K562 (cell line): ENCODE measurements around the gene HYCC2. TPM values are rescaled to one million over a fixed set of nuclear protein-coding genes. Genes with fewer than 3 reads are reported as not detected.
A peak's percentile ranks its signal among the peaks of the same experiment; 100 is the strongest.

ENCODE experiments used
- ATAC-seq: fragments of 200-7000 bp; cut with Tn5 transposase; 3 replicates; pipeline ENCODE4 v1.9.1; 2020; ENCODE audit warnings: moderate library complexity
- BruUV-seq: library from RNA; stranded (reverse); fragments of 400-500 nt; replicated peaks from 2 replicates; lab custom pipeline; 2021; lab: Mats Ljungman, UMichigan
- CTCF ChIA-PET: fragments of 300-600 bp; formaldehyde crosslinking; extraction: SDS; loops from one replicate; lab custom pipeline; 2021; ENCODE audit warnings: low intra/inter-chr PET ratio; lab: Yijun Ruan, JAX
- POLR2A ChIA-PET: fragments of 300-600, 350-650 bp; sonication (Branson Sonifier 250); formaldehyde crosslinking; extraction: SDS; loops from one replicate; lab custom pipeline; 2021; ENCODE audit warnings: antibody characterized with exemption, inconsistent platforms; lab: Yijun Ruan, JAX
- DNase-seq, 4 experiments: peaks; one replicate each; pipeline versions ENCODE4 v3.0.0 to v3.0.0-alpha.2; 2011 to 2018; ENCODE audit warnings: low spot score in 3 of 4, mixed read lengths in 3 of 4; ENCODE audit errors: extremely low read depth in 1 of 4
- FAIRE-seq: peaks from 2 replicates; lab custom pipeline; 2011; peaks lifted over from hg19 to GRCh38; lab: Jason Lieb, UNC
- H2AFZ ChIP-seq: 2 replicates; pipeline ENCODE4 v1.6.0; 2011; ENCODE audit warnings: low read depth, low read length, control low read depth, inconsistent platforms
- H3K27ac ChIP-seq: fragments of 200-600 bp; 3 replicates; pipeline ENCODE4 v1.8.0; 2011; ENCODE audit warnings: low read depth, mild to moderate bottlenecking, control low read depth, inconsistent platforms, low read length, moderate library complexity, mixed read lengths; ENCODE audit errors: extremely low read depth
- H3K27me3 ChIP-seq, 2 experiments: fragments of 300-600 bp in 1 of 2; 2 replicates in 1 of 2; 3 replicates in 1 of 2; pipeline versions ENCODE4 v1.6.0 to v1.8.0; 2011; ENCODE audit warnings: inconsistent platforms in 2 of 2, low read length in 2 of 2, mild to moderate bottlenecking in 1 of 2, mixed read lengths in 1 of 2, moderate library complexity in 1 of 2; ENCODE audit not compliant: control insufficient read depth in 2 of 2, insufficient read depth in 2 of 2
- H3K36me3 ChIP-seq: fragments of 300-600 bp; 3 replicates; pipeline ENCODE4 v1.8.0; 2011; ENCODE audit warnings: mild to moderate bottlenecking, low read length, inconsistent platforms; ENCODE audit not compliant: control insufficient read depth, insufficient read depth
- H3K4me1 ChIP-seq, 2 experiments: fragments of 200-600 bp in 1 of 2; replicated peaks in 1 of 2; 2 replicates in 1 of 2; 3 replicates in 1 of 2; pipeline versions ENCODE4 v1.5.1 to v1.8.0; 2011; ENCODE audit warnings: inconsistent platforms in 2 of 2, low read length in 2 of 2, mild to moderate bottlenecking in 1 of 2, mixed read lengths in 1 of 2, moderate library complexity in 1 of 2; ENCODE audit not compliant: control insufficient read depth in 2 of 2, insufficient read depth in 2 of 2
- H3K4me2 ChIP-seq: 2 replicates; pipeline ENCODE4 v1.6.1; 2011; ENCODE audit warnings: low read length, control low read depth, inconsistent platforms, mixed read lengths; ENCODE audit not compliant: insufficient read depth
- H3K4me3 ChIP-seq: fragments of 200-600 bp; sonication (generic), shearing (Covaris generic); 2 replicates; pipeline ENCODE4 v1.5.1; 2016; ENCODE audit warnings: control low read depth, inconsistent platforms
- H3K79me2 ChIP-seq: fragments of 200-600 bp; 3 replicates; pipeline ENCODE4 v1.8.0; 2011; ENCODE audit warnings: low read length, inconsistent platforms; ENCODE audit not compliant: control insufficient read depth, insufficient read depth
- H3K9ac ChIP-seq, 2 experiments: 2 replicates each; pipeline versions ENCODE4 v1.6.0 to v1.6.1; 2011; ENCODE audit warnings: low read depth in 2 of 2, low read length in 2 of 2, control low read depth in 1 of 2, inconsistent platforms in 1 of 2, mild to moderate bottlenecking in 1 of 2, mixed read lengths in 1 of 2; ENCODE audit not compliant: insufficient read depth in 1 of 2
- H3K9me1 ChIP-seq: one replicate; pipeline ENCODE4 v1.6.0; 2011; ENCODE audit warnings: inconsistent platforms, mild to moderate bottlenecking, low read length, moderate library complexity; ENCODE audit not compliant: control insufficient read depth, insufficient read depth
- H3K9me3 ChIP-seq: replicated peaks from 2 replicates; pipeline ENCODE4 v1.5.1; 2011; ENCODE audit warnings: low read depth, low read length, inconsistent platforms; ENCODE audit not compliant: control insufficient read depth, insufficient read depth
- H4K20me1 ChIP-seq: replicated peaks from 2 replicates; pipeline ENCODE4 v1.6.1; 2011; ENCODE audit warnings: low read length, inconsistent platforms, mixed read lengths; ENCODE audit not compliant: control insufficient read depth, insufficient read depth
- GABPA ChIP-seq: fragments of 200-800 bp; sonication (Bioruptor generic); conservative IDR thresholded peaks from 2 replicates; pipeline ENCODE4 v1.6.1; 2016; ENCODE audit warnings: low read depth, missing genetic modification characterization, missing compliant biosample characterization
- GTF2E2 ChIP-seq: fragments of 200-800 bp; sonication (Bioruptor generic); IDR thresholded peaks from 2 replicates; pipeline ENCODE4 v1.6.1; 2016; ENCODE audit warnings: missing genetic modification characterization, missing compliant biosample characterization
- HNRNPL ChIP-seq: fragments of 200-400 bp; formaldehyde crosslinking; IDR thresholded peaks from 2 replicates; pipeline ENCODE4 v1.6.1; 2017; ENCODE audit warnings: low read depth, mild to moderate bottlenecking, low read length
- IFI16 ChIP-seq: fragments of 250-450 bp; sonication (Bioruptor Pico); IDR thresholded peaks from 2 replicates; pipeline ENCODE4 v2.1.2; 2022; ENCODE audit warnings: mild to moderate bottlenecking, inconsistent platforms
- KLF10 ChIP-seq: fragments of 250-450 bp; sonication (Bioruptor Pico); IDR thresholded peaks from 2 replicates; pipeline ENCODE4 v1.6.1; 2021; ENCODE audit warnings: matching md5 sums
- NCOA6 ChIP-seq: fragments of 450-650 bp; IDR thresholded peaks from 2 replicates; pipeline ENCODE4 v1.6.1; 2017; ENCODE audit warnings: mild to moderate bottlenecking
- PHF8 ChIP-seq: fragments of 200-600 bp; sonication (generic); IDR thresholded peaks from 2 replicates; pipeline ENCODE4 v1.6.1; 2012; ENCODE audit warnings: mixed run types, mild to moderate bottlenecking, inconsistent platforms, low read length, moderate library complexity, borderline replicate concordance
- RBFOX2 ChIP-seq: fragments of 200-400 bp; formaldehyde crosslinking; IDR thresholded peaks from 2 replicates; pipeline ENCODE4 v1.6.1; 2017; ENCODE audit warnings: low read depth, mild to moderate bottlenecking, low read length, moderate library complexity
- ZBTB7A ChIP-seq: IDR thresholded peaks from 2 replicates; pipeline ENCODE4 v1.6.1; 2011; ENCODE audit warnings: low read depth, mild to moderate bottlenecking, low read length, moderate library complexity, borderline replicate concordance; ENCODE audit not compliant: control insufficient read depth
- ZKSCAN8 ChIP-seq: fragments of 200-800 bp; sonication (Bioruptor generic); IDR thresholded peaks from 2 replicates; pipeline ENCODE4 v1.6.1; 2016; ENCODE audit warnings: missing genetic modification characterization, missing compliant biosample characterization
- ZNF175 ChIP-seq: fragments of 200-800 bp; sonication (Bioruptor generic); IDR thresholded peaks from 2 replicates; pipeline ENCODE4 v1.6.1; 2016; ENCODE audit warnings: low read depth, mild to moderate bottlenecking, missing genetic modification characterization, missing compliant biosample characterization
- WGBS: fragments of 100-300 bp; shearing (Covaris generic); methylation state at CpG from one replicate; pipeline ENCODE4 v1.1.6; 2016; ENCODE audit warnings: low coverage, mixed read lengths; ENCODE audit not compliant: insufficient coverage; ENCODE audit errors: missing lambda C conversion rate; 5-methylcytosine and 5-hydroxymethylcytosine counted together
- in situ Hi-C: fragments of 300-500 bp; cut with MboI; formaldehyde crosslinking; loops from 4 replicates; pipeline ENCODE4 v1.15.0; 2018; ENCODE audit warnings: inconsistent platforms, mixed read lengths
- intact Hi-C: fragments of 100-400 bp; cut with micrococcal nuclease; formaldehyde crosslinking; loops from 2 replicates; pipeline ENCODE4 v1.14.2; 2022
- polyA plus RNA-seq, 8 experiments: library from polyadenylated mRNA; depleted of rRNA in 4 of 8; stranded (reverse) in 5 of 8; unstranded in 3 of 8; fragments of >200 nt; fragmentation: Nextera tagmentation in 2 of 8; fragmentation: Illumina TruSeq in 1 of 8; extraction: Ambion mirVana in 2 of 8; extraction: Trizol in 1 of 8; gene quantifications; 2 replicates each; pipeline versions ENCODE4 v1.2.1 to v1.2.3, GENCODE V29; 2011 to 2014; ENCODE audit warnings: inconsistent platforms in 1 of 8, missing spikeins in 1 of 8
- total RNA-seq, 7 experiments: library from RNA; depleted of rRNA in 6 of 7; stranded (reverse); fragments of >200 nt in 6 of 7; fragmentation: Illumina TruSeq in 2 of 7; extraction: Trizol in 2 of 7; gene quantifications; 2 replicates each; pipeline versions ENCODE4 v1.2.1 to v1.2.3, GENCODE V29; 2011 to 2021; ENCODE audit warnings: low replicate concordance in 1 of 7

The HYCC2 gene
- total and polyA plus RNA-seq, 9 of the 15 experiments (the other 6 are each of a cell fraction or from before 2014, with no cell fraction given) = 5.4 to 20.0 (median 9.8) TPM

DNA sequence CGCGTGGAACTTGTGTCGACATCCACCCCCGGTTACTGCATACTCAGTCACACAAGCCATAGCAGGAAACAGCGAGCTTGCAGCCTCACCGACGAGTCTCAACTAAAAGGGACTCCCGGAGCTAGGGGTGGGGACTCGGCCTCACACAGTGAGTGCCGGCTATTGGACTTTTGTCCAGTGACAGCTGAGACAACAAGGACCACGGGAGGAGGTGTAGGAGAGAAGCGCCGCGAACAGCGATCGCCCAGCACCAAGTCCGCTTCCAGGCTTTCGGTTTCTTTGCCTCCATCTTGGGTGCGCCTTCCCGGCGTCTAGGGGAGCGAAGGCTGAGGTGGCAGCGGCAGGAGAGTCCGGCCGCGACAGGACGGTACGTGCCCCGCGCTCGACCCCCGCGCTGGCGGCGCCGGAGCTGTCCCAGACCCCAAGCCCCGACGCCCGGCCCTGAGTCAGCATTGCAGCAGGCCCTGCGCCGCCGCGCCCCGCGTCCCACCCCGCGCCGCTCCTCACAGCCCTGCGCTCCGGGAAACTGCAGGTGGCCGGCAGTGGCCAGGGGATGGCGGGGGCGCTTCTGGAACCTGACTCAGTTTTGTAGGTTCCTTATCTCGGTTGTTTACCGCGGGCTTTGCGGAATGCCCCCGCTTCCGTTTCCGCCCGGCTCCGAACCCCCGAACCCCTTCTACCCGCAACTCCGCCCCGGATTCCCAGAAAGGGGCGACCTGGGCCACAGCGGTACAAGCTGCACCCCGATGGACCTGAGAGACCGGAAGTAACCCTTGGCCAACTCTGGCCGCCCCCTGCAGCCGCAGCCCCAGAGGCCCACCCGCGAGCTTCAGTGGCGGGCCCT is 44.9 kb upstream of the HYCC2 start, which contains the start of gene CFLAR:
Gene CFLAR, plus strand, starts transcription at position 50 of the 844 bp plus-strand sequence. CDS start 13,702 bp downstream, outside the sequence.
- ChIA-PET CTCF (interaction anchor here (0.6 kb wide), 1 partner anchor 59 kb away, joined by 3 read pairs; no protein-coding TSS in a partner anchor), POLR2A (interaction anchor here (0.8 to 2.6 kb wide), 7 partner anchors 9 to 66 kb away, joined by 3 to 12 read pairs (median 5); partner anchors contain the start of gene CASP10)
- no peaks in the 10 kb centered on the region for H3K9me1 ChIP-seq
- BruUV-seq = no TSS peak
- H3K79me2 ChIP-seq = peaks cover 77% of the 10 kb centered on the region
- 2% methylated on average over 40 of the region's 75 CpGs for WGBS
- in situ Hi-C loops = no loop called here
- H3K9ac ChIP-seq = peak within 1 kb of the TSS; percentile 94 to 95
- peak within 1 kb of the TSS; percentile 67 for H2AFZ ChIP-seq
- H3K4me1 ChIP-seq = peaks cover 5 to 26% of the 10 kb centered on the region in 2 experiments; a peak in 4 of 5 replicates
- H3K36me3 ChIP-seq = peaks cover 10% of the 10 kb centered on the region; the same call in 2 of the 3 replicates
- FAIRE-seq (no peak), ATAC-seq (peak; percentile 62), DNase-seq (peak; percentile 73 to 88 (median 74))
- H3K9me3 ChIP-seq = no peaks in the 10 kb centered on the region
- peak within 1 kb of the TSS; percentile 98 for H3K27ac ChIP-seq
- peak within 1 kb of the TSS; percentile 93 for H3K4me3 ChIP-seq
- H4K20me1 ChIP-seq = 0 out of 2 replicates have a peak, but pooled peaks cover 2% of the 10 kb centered on the region
- no peaks in the 10 kb centered on the region for H3K27me3 ChIP-seq
- H3K4me2 ChIP-seq = peak within 1 kb of the TSS; percentile 93
- intact Hi-C loops = loop anchor here (5.0 kb wide), 1 partner anchor 291 kb away; no protein-coding TSS in a partner anchor
- peak; percentile 85 for TF ChIP-seq ZBTB7A
- TF ChIP-seq ZKSCAN8 (CRISPR knock-in tag) = peak; percentile 25; the same call in 1 of the 2 replicates
- TF ChIP-seq IFI16 (CRISPR knock-in tag) = no peak
- TF ChIP-seq GTF2E2 (tag) = peak; percentile 75
- TF ChIP-seq NCOA6 = peak; percentile 26; the same call in 1 of the 2 replicates
- TF ChIP-seq HNRNPL = peak; percentile 66; the same call in 1 of the 2 replicates
- TF ChIP-seq ZNF175 (CRISPR knock-in tag) = peak; percentile 24; the same call in 1 of the 2 replicates
- peak; percentile 58; the same call in 1 of the 2 replicates for TF ChIP-seq PHF8
- TF ChIP-seq KLF10 (CRISPR knock-in tag) = no peak
- TF ChIP-seq GABPA (tag) = peak; percentile 91
- peak; percentile 98 for TF ChIP-seq RBFOX2
